Measurements from ENCODE around the gene RUFY1.

- TF ChIP-seq CTCF (conservative IDR thresholded peaks at IDR 0.05), result no peak
- no peak for TF ChIP-seq EZH2 (IDR thresholded peaks at IDR 0.05; ENCODE audit: low read depth)
These were observed 98.1 kb downstream of the RUFY1 start for GRCh38 chr5:179648410-179648809.

Measured in PC-9 (cell line).